ENCODE measurements around the gene DLG4.

DNA sequence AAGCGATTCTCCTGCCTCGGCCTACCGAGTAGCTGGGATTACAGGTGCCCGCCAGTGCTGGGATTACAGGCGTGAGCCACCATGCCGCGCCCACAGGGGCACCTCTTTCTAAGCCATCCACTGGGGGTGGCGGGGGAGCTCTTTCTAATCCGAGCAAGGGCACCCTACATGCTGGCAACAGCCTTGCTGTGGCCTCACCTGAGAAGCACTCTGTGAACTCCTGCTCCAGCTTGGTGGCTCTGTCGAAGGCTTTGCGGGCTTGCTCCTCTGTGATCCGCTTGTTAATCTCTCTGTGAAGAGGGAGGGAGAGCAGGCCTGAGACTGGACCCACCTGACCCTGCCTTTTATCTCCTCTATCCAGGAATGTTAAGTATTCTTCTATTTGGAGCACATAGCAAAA lies 28.6 kb downstream of the DLG4 start:
- TF ChIP-seq, protein P1, sequence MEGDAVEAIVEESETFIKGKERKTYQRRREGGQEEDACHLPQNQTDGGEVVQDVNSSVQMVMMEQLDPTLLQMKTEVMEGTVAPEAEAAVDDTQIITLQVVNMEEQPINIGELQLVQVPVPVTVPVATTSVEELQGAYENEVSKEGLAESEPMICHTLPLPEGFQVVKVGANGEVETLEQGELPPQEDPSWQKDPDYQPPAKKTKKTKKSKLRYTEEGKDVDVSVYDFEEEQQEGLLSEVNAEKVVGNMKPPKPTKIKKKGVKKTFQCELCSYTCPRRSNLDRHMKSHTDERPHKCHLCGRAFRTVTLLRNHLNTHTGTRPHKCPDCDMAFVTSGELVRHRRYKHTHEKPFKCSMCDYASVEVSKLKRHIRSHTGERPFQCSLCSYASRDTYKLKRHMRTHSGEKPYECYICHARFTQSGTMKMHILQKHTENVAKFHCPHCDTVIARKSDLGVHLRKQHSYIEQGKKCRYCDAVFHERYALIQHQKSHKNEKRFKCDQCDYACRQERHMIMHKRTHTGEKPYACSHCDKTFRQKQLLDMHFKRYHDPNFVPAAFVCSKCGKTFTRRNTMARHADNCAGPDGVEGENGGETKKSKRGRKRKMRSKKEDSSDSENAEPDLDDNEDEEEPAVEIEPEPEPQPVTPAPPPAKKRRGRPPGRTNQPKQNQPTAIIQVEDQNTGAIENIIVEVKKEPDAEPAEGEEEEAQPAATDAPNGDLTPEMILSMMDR (IDR thresholded peaks at IDR 0.05; ENCODE audit: low read length): no peak
- no peak for TF ChIP-seq EZH2 (IDR thresholded peaks at IDR 0.05; ENCODE audit: borderline replicate concordance, low read length)

Data from OCI-LY1 (cell line).